CD4-positive, CD25-positive, alpha-beta regulatory T cell (primary cell): ENCODE data around the gene INSYN2A. TPM values are rescaled to one million over a fixed set of nuclear protein-coding genes. Genes with fewer than 3 reads are reported as not detected.

Experiments
- ATAC-seq, 2 donors: fragments of 150-1000 bp; cut with Tn5 transposase; one replicate each; pipeline ENCODE4 v1.10.0; 2021; ENCODE audit warnings: low read depth in 2 of 2, moderate number of reproducible peaks in 2 of 2, moderate library complexity in 1 of 2
- DNase-seq, 3 donors: peaks; one replicate each; pipeline versions ENCODE4 v3.0.0 to v3.0.0-alpha.2; 2012 to 2022; ENCODE audit warnings: mixed read lengths in 1 of 3
- H3K27ac ChIP-seq: one replicate; pipeline ENCODE4 v1.7.0; 2013; ENCODE audit warnings: mild to moderate bottlenecking, low read length; ENCODE audit not compliant: insufficient read depth, poor library complexity, severe bottlenecking
- H3K27me3 ChIP-seq: one replicate; pipeline ENCODE4 v1.7.0; 2013; ENCODE audit warnings: low read length; ENCODE audit not compliant: control insufficient read depth, insufficient read depth
- H3K36me3 ChIP-seq: one replicate; pipeline ENCODE4 v1.7.0; 2013; ENCODE audit warnings: mild to moderate bottlenecking, low read length, moderate library complexity; ENCODE audit not compliant: control insufficient read depth, insufficient read depth
- H3K4me1 ChIP-seq: 2 replicates; pipeline ENCODE4 v1.7.0; 2013; ENCODE audit warnings: mild to moderate bottlenecking, low read length; ENCODE audit not compliant: insufficient read depth, control insufficient read depth, poor library complexity, severe bottlenecking
- H3K4me3 ChIP-seq: one replicate; pipeline ENCODE4 v1.7.0; 2013; ENCODE audit warnings: low read depth, mild to moderate bottlenecking, low read length, moderate library complexity
- H3K9me3 ChIP-seq, 2 experiments: 1 replicate in 1 of 2; 2 replicates in 1 of 2; pipeline ENCODE4 v1.7.0; 2013; ENCODE audit warnings: low read length in 2 of 2, mild to moderate bottlenecking in 1 of 2, moderate library complexity in 1 of 2; ENCODE audit not compliant: control insufficient read depth in 2 of 2
- H3K27ac Mint-ChIP-seq, 3 donors: one replicate each; pipeline ENCODE4 v1.8.0; 2020 to 2022; ENCODE audit warnings: mild to moderate bottlenecking in 3 of 3, mixed read lengths in 3 of 3, moderate library complexity in 2 of 3
- H3K27me3 Mint-ChIP-seq: one replicate; pipeline ENCODE4 v1.8.0; 2022; ENCODE audit warnings: mild to moderate bottlenecking, mixed read lengths
- H3K36me3 Mint-ChIP-seq: one replicate; pipeline ENCODE4 v1.8.0; 2020; ENCODE audit warnings: mixed read lengths
- H3K4me1 Mint-ChIP-seq, 4 donors: one replicate each; pipeline ENCODE4 v1.8.0; 2020 to 2022; ENCODE audit warnings: mixed read lengths in 4 of 4, mild to moderate bottlenecking in 1 of 4
- H3K4me3 Mint-ChIP-seq, 4 donors: one replicate each; pipeline ENCODE4 v1.8.0; 2020 to 2022; ENCODE audit warnings: mild to moderate bottlenecking in 4 of 4, mixed read lengths in 4 of 4, moderate library complexity in 3 of 4
- H3K9me3 Mint-ChIP-seq, 7 donors: one replicate each; pipeline ENCODE4 v1.8.0; 2020 to 2022; ENCODE audit warnings: mixed read lengths in 7 of 7, mild to moderate bottlenecking in 3 of 7, moderate library complexity in 2 of 7
- polyA plus RNA-seq, 4 donors: library from polyadenylated mRNA; unstranded; fragments of 300-500 nt; fragmentation: Illumina TruSeq; gene quantifications; one replicate each; pipeline ENCODE4 v1.2.3, GENCODE V29; 2021
- total RNA-seq: library from RNA; stranded (reverse); gene quantifications from one replicate; pipeline ENCODE4 v1.2.3, GENCODE V29; 2022

Gene INSYN2A
- total and polyA plus RNA-seq, 5 donors from 2014 or later = not detected

GRCh38 chr10:127207081-127207480 is 10.7 kb upstream of the INSYN2A start:
- Mint-ChIP-seq H3K4me1 (no peaks in the 10 kb centered on the region), H3K27ac (no peak overlapping the region), H3K27me3 (no peaks in the 10 kb centered on the region), H3K9me3 (no peaks in the 10 kb centered on the region), H3K36me3 (no peaks in the 10 kb centered on the region), H3K4me3 (no peak overlapping the region)
- DNase-seq = no peak
- H3K4me3 ChIP-seq = no peak overlapping the region
- no peak for ATAC-seq
- no peaks in the 10 kb centered on the region for H3K4me1 ChIP-seq
- H3K36me3 ChIP-seq = no peaks in the 10 kb centered on the region
- H3K27ac ChIP-seq = no peak overlapping the region
- no peaks in the 10 kb centered on the region for H3K9me3 ChIP-seq
- no peaks in the 10 kb centered on the region for H3K27me3 ChIP-seq

- no peak overlapping the region for H3K27ac ChIP-seq
- Mint-ChIP-seq H3K4me1 (no peaks in the 10 kb centered on the region), H3K9me3 (no peaks in the 10 kb centered on the region), H3K4me3 (no peak overlapping the region), H3K36me3 (no peaks in the 10 kb centered on the region), H3K27ac (peak overlapping the region in 1 of 3 donors; percentile 15), H3K27me3 (peaks cover 14% of the 10 kb centered on the region)
- no peaks in the 10 kb centered on the region for H3K4me1 ChIP-seq
- H3K9me3 ChIP-seq = no peaks in the 10 kb centered on the region
- ATAC-seq (no peak), DNase-seq (no peak)
- no peaks in the 10 kb centered on the region for H3K27me3 ChIP-seq
- no peaks in the 10 kb centered on the region for H3K36me3 ChIP-seq
- no peak overlapping the region for H3K4me3 ChIP-seq
Measured at GRCh38 chr10:127203067-127203466, 6.7 kb upstream of the INSYN2A start.

GRCh38 chr10:127200646-127201045 is 4.3 kb upstream of the INSYN2A start:
- no peaks in the 10 kb centered on the region for H3K9me3 ChIP-seq
- Mint-ChIP-seq H3K27ac (no peak overlapping the region), H3K9me3 (peaks cover 0 to 3% (median 0%) of the 10 kb centered on the region in 7 donors), H3K36me3 (no peaks in the 10 kb centered on the region), H3K27me3 (peaks cover 17% of the 10 kb centered on the region), H3K4me3 (no peak overlapping the region), H3K4me1 (peaks cover 0 to 3% (median 0%) of the 10 kb centered on the region in 4 donors)
- no peak overlapping the region for H3K27ac ChIP-seq
- H3K4me3 ChIP-seq = no peak overlapping the region
- H3K36me3 ChIP-seq = no peaks in the 10 kb centered on the region
- ATAC-seq (no peak), DNase-seq (no peak)
- no peaks in the 10 kb centered on the region for H3K27me3 ChIP-seq
- H3K4me1 ChIP-seq = no peaks in the 10 kb centered on the region

- Mint-ChIP-seq H3K4me1 (peaks cover 0 to 3% (median 0%) of the 10 kb centered on the region in 4 donors), H3K36me3 (no peaks in the 10 kb centered on the region), H3K4me3 (no peak overlapping the region), H3K27ac (no peak overlapping the region), H3K9me3 (peaks cover 0 to 5% (median 0%) of the 10 kb centered on the region in 7 donors), H3K27me3 (peaks cover 18% of the 10 kb centered on the region)
- Histone ChIP-seq H3K36me3 (no peaks in the 10 kb centered on the region), H3K4me3 (no peak overlapping the region), H3K4me1 (no peaks in the 10 kb centered on the region), H3K9me3 (no peaks in the 10 kb centered on the region), H3K27ac (no peak overlapping the region), H3K27me3 (peaks cover 2% of the 10 kb centered on the region)
- no peak for DNase-seq
- no peak for ATAC-seq
Measured at GRCh38 chr10:127198721-127199120, 2.3 kb upstream of the INSYN2A start.

GRCh38 chr10:127198307-127198706 is 1.9 kb upstream of the INSYN2A start:
- H3K9me3 Mint-ChIP-seq = peaks cover 0 to 5% (median 0%) of the 10 kb centered on the region in 7 donors
- no peaks in the 10 kb centered on the region for H3K9me3 ChIP-seq
- no peaks in the 10 kb centered on the region for H3K4me1 ChIP-seq
- peaks cover 2% of the 10 kb centered on the region for H3K27me3 ChIP-seq
- no peak overlapping the region for H3K4me3 Mint-ChIP-seq
- ATAC-seq = no peak
- H3K4me3 ChIP-seq = no peak overlapping the region
- H3K4me1 Mint-ChIP-seq = peaks cover 0 to 3% (median 0%) of the 10 kb centered on the region in 4 donors
- H3K36me3 ChIP-seq = no peaks in the 10 kb centered on the region
- H3K36me3 Mint-ChIP-seq = no peaks in the 10 kb centered on the region
- no peak for DNase-seq
- H3K27ac Mint-ChIP-seq = no peak overlapping the region
- no peak overlapping the region for H3K27ac ChIP-seq
- peaks cover 22% of the 10 kb centered on the region for H3K27me3 Mint-ChIP-seq

GRCh38 chr10:127197154-127197432 is 702 bp upstream of the INSYN2A start:
- H3K4me3 Mint-ChIP-seq = peak overlapping the region in 1 of 4 donors; percentile 13
- H3K27me3 Mint-ChIP-seq = peaks cover 22% of the 10 kb centered on the region

GRCh38 chr10:127195571-127196281 is 665 bp downstream of the INSYN2A start:
- Histone ChIP-seq H3K4me1 (no peaks in the 10 kb centered on the region), H3K36me3 (no peaks in the 10 kb centered on the region), H3K9me3 (no peaks in the 10 kb centered on the region), H3K27me3 (peaks cover 2% of the 10 kb centered on the region), H3K4me3 (no peak overlapping the region), H3K27ac (no peak overlapping the region)
- Mint-ChIP-seq H3K36me3 (no peaks in the 10 kb centered on the region), H3K4me1 (peaks cover 0 to 3% (median 0%) of the 10 kb centered on the region in 4 donors), H3K27me3 (peaks cover 18% of the 10 kb centered on the region), H3K9me3 (peaks cover 0 to 5% (median 0%) of the 10 kb centered on the region in 7 donors), H3K4me3 (no peak overlapping the region), H3K27ac (no peak overlapping the region)
- no peak for ATAC-seq
- no peak for DNase-seq

More at GRCh38 chr10:127197154-127197432, 702 bp upstream of the INSYN2A start:
- ATAC-seq = no peak
- Histone ChIP-seq H3K9me3 (no peaks in the 10 kb centered on the region), H3K27ac (no peak overlapping the region), H3K36me3 (no peaks in the 10 kb centered on the region), H3K27me3 (peaks cover 2% of the 10 kb centered on the region), H3K4me3 (no peak overlapping the region), H3K4me1 (no peaks in the 10 kb centered on the region)
- DNase-seq = no peak
- H3K27ac Mint-ChIP-seq = no peak overlapping the region
- peaks cover 0 to 5% (median 0%) of the 10 kb centered on the region in 7 donors for H3K9me3 Mint-ChIP-seq
- H3K4me1 Mint-ChIP-seq = peaks cover 0 to 3% (median 0%) of the 10 kb centered on the region in 4 donors
- H3K36me3 Mint-ChIP-seq = no peaks in the 10 kb centered on the region

- no peaks in the 10 kb centered on the region for H3K9me3 ChIP-seq
- H3K27me3 Mint-ChIP-seq = peaks cover 18% of the 10 kb centered on the region
- H3K27me3 ChIP-seq = peaks cover 2% of the 10 kb centered on the region
Measured at GRCh38 chr10:127195041-127195506, 1.3 kb downstream of the INSYN2A start.

More at GRCh38 chr10:127195041-127195506, 1.3 kb downstream of the INSYN2A start:
- no peaks in the 10 kb centered on the region for H3K36me3 ChIP-seq
- no peaks in the 10 kb centered on the region for H3K4me1 ChIP-seq
- Mint-ChIP-seq H3K4me3 (no peak overlapping the region), H3K27ac (no peak overlapping the region), H3K9me3 (peaks cover 0 to 5% (median 0%) of the 10 kb centered on the region in 7 donors), H3K36me3 (no peaks in the 10 kb centered on the region), H3K4me1 (peaks cover 0 to 3% (median 0%) of the 10 kb centered on the region in 4 donors)
- no peak for ATAC-seq
- DNase-seq = no peak
- H3K4me3 ChIP-seq = no peak overlapping the region
- H3K27ac ChIP-seq = no peak overlapping the region
